Activated CD4-positive, alpha-beta memory T cell treated with anti-CD3 and anti-CD28 coated beads for 36 hours (primary cell): Measurements from ENCODE around the gene CSE1L. TPM values are rescaled to one million over a fixed set of nuclear protein-coding genes. Genes with fewer than 3 reads are reported as not detected.

Experiments
- CTCF ChIA-PET: fragments of 350-600 bp; sonication (Branson Sonifier 250); formaldehyde crosslinking; loops from one replicate; lab custom pipeline; 2021; ENCODE audit warnings: antibody characterized with exemption, inconsistent platforms; lab: Charles Lee
- POLR2A ChIA-PET: fragments of 350-600 bp; sonication (Branson Sonifier 250); formaldehyde crosslinking; loops from one replicate; lab custom pipeline; 2021; ENCODE audit warnings: antibody characterized with exemption; lab: Charles Lee
- DNase-seq: peaks from one replicate; pipeline ENCODE4 v3.0.0-alpha.2; 2020
- H3K27ac Mint-ChIP-seq: one replicate; pipeline ENCODE4 v1.8.0; 2021; ENCODE audit warnings: mixed read lengths
- H3K27me3 Mint-ChIP-seq: one replicate; pipeline ENCODE4 v1.8.0; 2021; ENCODE audit warnings: mixed read lengths
- H3K36me3 Mint-ChIP-seq: one replicate; pipeline ENCODE4 v1.8.0; 2021; ENCODE audit warnings: mixed read lengths
- H3K4me1 Mint-ChIP-seq: one replicate; pipeline ENCODE4 v1.8.0; 2021; ENCODE audit warnings: low read depth, mixed read lengths
- H3K4me3 Mint-ChIP-seq: one replicate; pipeline ENCODE4 v1.8.0; 2021; ENCODE audit warnings: mild to moderate bottlenecking, mixed read lengths
- H3K9me3 Mint-ChIP-seq: one replicate; pipeline ENCODE4 v1.8.0; 2021; ENCODE audit warnings: mixed read lengths
- intact Hi-C: fragments of 100-400 bp; cut with micrococcal nuclease; formaldehyde crosslinking; loops from one replicate; pipeline ENCODE4 v1.15.1; 2023
- total RNA-seq, 2 experiments: library from RNA; stranded (reverse); gene quantifications; one replicate each; pipeline ENCODE4 v1.2.3, GENCODE V29; 2021

Gene CSE1L
- total RNA-seq, 2 experiments from 2014 or later = 107 to 109 TPM

- Mint-ChIP-seq H3K36me3 (peaks cover 13% of the 10 kb centered on the region), H3K27ac (peak overlapping the region; percentile 6), H3K27me3 (no peaks in the 10 kb centered on the region), H3K4me3 (no peak overlapping the region), H3K9me3 (no peaks in the 10 kb centered on the region), H3K4me1 (peaks cover 7% of the 10 kb centered on the region)
- no peak for DNase-seq
- ChIA-PET CTCF (interaction anchor here (7.5 kb wide), 1 partner anchor 80 kb away, joined by 237 read pairs; the partner anchor contains the start of gene DDX27), POLR2A (no interaction called here)
- intact Hi-C loops = no loop called here
Observed at GRCh38 chr20:49136817-49137571, 90.9 kb downstream of the CSE1L start.

GRCh38 chr20:49138431-49138830 is 92.3 kb downstream of the CSE1L start:
- no peak overlapping the region for H3K4me3 Mint-ChIP-seq
- DNase-seq = no peak
- intact Hi-C loops = no loop called here
- CTCF ChIA-PET = interaction anchor here (0.7 to 7.5 kb wide), 2 partner anchors 42 to 79 kb away, joined by 3 to 237 read pairs; partner anchors contain the start of gene DDX27
- no peak overlapping the region for H3K27ac Mint-ChIP-seq
- no peaks in the 10 kb centered on the region for H3K27me3 Mint-ChIP-seq
- POLR2A ChIA-PET = no interaction called here
- H3K9me3 Mint-ChIP-seq = no peaks in the 10 kb centered on the region
- H3K4me1 Mint-ChIP-seq = peaks cover 7% of the 10 kb centered on the region
- peaks cover 13% of the 10 kb centered on the region for H3K36me3 Mint-ChIP-seq

GRCh38 chr20:49140411-49140810 is 94.3 kb downstream of the CSE1L start:
- no peaks in the 10 kb centered on the region for H3K9me3 Mint-ChIP-seq
- H3K36me3 Mint-ChIP-seq = peaks cover 13% of the 10 kb centered on the region
- H3K4me3 Mint-ChIP-seq = no peak overlapping the region
- intact Hi-C loops = no loop called here
- ChIA-PET POLR2A (interaction anchor here (0.7 kb wide), 1 partner anchor 1790 kb away, joined by 3 read pairs; no protein-coding TSS in a partner anchor), CTCF (interaction anchor here (0.6 kb wide), 1 partner anchor 531 kb away, joined by 3 read pairs; no protein-coding TSS in a partner anchor)
- H3K27ac Mint-ChIP-seq = no peak overlapping the region
- no peak for DNase-seq
- no peaks in the 10 kb centered on the region for H3K27me3 Mint-ChIP-seq
- peaks cover 17% of the 10 kb centered on the region for H3K4me1 Mint-ChIP-seq

GRCh38 chr20:49140834-49141233 is 94.7 kb downstream of the CSE1L start:
- POLR2A ChIA-PET = no interaction called here
- H3K27me3 Mint-ChIP-seq = no peaks in the 10 kb centered on the region
- CTCF ChIA-PET = interaction anchor here (0.6 kb wide), 1 partner anchor 531 kb away, joined by 3 read pairs; no protein-coding TSS in a partner anchor
- H3K4me3 Mint-ChIP-seq = no peak overlapping the region
- intact Hi-C loops = no loop called here
- peaks cover 17% of the 10 kb centered on the region for H3K4me1 Mint-ChIP-seq
- no peak for DNase-seq
- H3K27ac Mint-ChIP-seq = no peak overlapping the region
- H3K9me3 Mint-ChIP-seq = no peaks in the 10 kb centered on the region
- peaks cover 13% of the 10 kb centered on the region for H3K36me3 Mint-ChIP-seq

Other genes starting within 250 kb of the CSE1L start
- 10 to 100 TPM; 91.5 to 92.8 TPM for gene PREX1, start 218.3 kb upstream of the CSE1L start, total RNA-seq
- gene ARFGEF2, start 124.6 kb upstream of the CSE1L start, total RNA-seq = 10 to 100 TPM; 21.9 to 22.1 TPM
- 10 to 100 TPM; 59.8 to 62.3 TPM for gene STAU1, start 142.0 kb downstream of the CSE1L start, total RNA-seq
- gene DDX27, start 173.1 kb downstream of the CSE1L start, total RNA-seq = 10 to 100 TPM; 42.8 to 43.5 TPM
- gene ZNFX1, start 231.7 kb downstream of the CSE1L start, total RNA-seq = 10 to 100 TPM; 42.5 to 45.3 TPM